GM18907 (cell line): ENCODE measurements around the gene HOXD13.

Experiments used
- ATAC-seq: cut with Tn5 transposase; IDR thresholded peaks from one replicate; pipeline ENCODE4 v1.9.1; 2021; ENCODE audit warnings: mild to moderate bottlenecking, moderate library complexity; ENCODE audit not compliant: unreplicated experiment

Gene HOXD13

DNA sequence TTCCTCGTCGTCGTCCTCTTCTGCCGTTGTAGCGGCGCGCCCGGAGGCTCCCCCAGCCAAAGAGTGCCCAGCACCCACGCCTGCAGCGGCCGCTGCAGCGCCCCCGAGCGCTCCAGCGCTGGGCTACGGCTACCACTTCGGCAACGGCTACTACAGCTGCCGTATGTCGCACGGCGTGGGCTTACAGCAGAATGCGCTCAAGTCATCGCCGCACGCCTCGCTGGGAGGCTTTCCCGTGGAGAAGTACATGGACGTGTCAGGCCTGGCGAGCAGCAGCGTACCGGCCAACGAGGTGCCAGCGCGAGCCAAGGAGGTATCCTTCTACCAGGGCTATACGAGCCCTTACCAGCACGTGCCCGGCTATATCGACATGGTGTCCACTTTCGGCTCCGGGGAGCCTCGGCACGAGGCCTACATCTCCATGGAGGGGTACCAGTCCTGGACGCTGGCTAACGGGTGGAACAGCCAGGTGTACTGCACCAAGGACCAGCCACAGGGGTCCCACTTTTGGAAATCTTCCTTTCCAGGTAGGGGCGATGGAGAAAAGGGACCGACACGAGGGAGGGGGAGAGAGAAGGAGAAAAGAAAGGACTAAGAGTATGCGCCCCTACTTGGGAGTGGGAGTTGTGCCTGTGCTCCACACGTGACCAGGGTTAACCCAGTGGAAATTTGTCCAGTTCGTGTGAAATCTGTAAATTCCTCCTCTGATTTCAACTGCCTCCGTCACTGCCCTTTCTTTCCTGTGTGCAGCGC is 800 bp downstream of the HOXD13 start:
- ATAC-seq: no peak

GRCh38 chr2:176093898-176094249 is 1.4 kb downstream of the HOXD13 start:
- no peak for ATAC-seq

- no peak for ATAC-seq
Measured at GRCh38 chr2:176094349-176094748, 1.8 kb downstream of the HOXD13 start.

GRCh38 chr2:176095421-176095820 is 2.9 kb downstream of the HOXD13 start:
- no peak for ATAC-seq

DNA sequence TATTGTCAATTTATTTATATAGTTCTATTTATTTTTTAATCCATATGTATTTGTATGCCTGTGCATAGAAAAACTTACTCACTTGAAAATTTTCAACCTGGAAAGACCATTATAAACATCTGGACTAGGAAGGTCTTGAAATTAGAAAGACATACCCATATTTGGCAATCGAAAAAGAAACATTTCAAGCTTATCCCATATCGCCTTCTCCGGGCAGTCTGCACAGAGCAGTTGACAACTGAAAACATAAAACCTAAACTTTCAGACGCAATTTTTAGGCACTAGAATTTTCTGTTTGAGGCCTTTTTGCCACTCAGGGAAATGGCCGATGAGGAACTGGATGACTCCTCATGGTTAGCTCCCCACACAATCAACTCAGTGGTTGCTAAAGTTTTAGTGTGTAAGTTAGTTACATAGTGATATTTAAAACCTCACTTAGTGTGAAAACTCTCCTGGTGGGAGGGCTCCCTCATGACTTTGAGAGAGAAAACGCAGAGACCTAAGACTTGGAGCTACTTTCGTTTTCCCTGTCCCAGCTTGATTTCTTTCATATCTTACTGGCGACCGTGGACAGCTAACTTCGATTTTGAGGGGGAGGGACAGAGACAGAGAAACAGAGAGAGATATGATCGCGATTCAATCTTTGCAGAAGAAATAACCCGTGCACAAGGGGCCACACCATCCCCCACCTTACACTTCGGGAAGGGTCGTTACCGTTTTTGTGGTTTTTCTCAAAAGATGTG is 3.9 kb downstream of the HOXD13 start:
- ATAC-seq: no peak

- peak; percentile 93 for ATAC-seq
Measured at GRCh38 chr2:176096986-176097819, 4.7 kb downstream of the HOXD13 start.

GRCh38 chr2:176097820-176098365 is 5.4 kb downstream of the HOXD13 start:
- ATAC-seq: no peak

GRCh38 chr2:176098366-176099158 is 6.0 kb downstream of the HOXD13 start:
- no peak for ATAC-seq

DNA sequence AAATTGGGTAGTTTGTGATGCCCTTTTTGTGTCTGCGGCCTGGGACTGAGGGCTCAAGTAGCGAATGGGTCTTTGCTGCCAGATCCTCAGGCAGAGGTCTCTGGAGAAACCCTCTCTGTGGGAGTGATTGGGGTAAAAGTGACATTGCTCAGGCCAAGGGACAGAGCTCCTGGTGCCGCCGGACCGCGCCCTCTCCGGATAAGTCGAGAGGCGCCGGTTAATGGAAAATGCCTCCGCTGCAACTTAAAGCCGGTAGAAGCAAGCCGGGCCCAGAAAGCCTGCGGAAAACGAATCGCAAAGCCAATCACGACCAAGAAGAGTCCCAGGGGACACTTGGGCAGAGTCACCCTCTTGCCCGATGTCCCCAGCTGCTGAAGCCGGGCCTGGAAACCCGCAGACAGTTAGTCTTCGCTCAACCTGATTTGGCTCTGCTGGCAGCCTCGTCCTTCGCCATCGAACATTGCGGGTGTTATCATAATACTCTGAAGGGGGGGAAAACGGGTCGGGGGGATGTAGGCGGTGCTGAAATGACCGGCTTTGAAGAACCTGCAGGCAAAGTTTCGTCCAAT is 6.7 kb downstream of the HOXD13 start:
- ATAC-seq: no peak

GRCh38 chr2:176099728-176100546 is 7.4 kb downstream of the HOXD13 start, which contains the start of gene HOXD12:
HOXD12 (plus strand) TSS chr2:176099795; CDS start chr2:176099802, 7 bp downstream.
- ATAC-seq: no peak

DNA sequence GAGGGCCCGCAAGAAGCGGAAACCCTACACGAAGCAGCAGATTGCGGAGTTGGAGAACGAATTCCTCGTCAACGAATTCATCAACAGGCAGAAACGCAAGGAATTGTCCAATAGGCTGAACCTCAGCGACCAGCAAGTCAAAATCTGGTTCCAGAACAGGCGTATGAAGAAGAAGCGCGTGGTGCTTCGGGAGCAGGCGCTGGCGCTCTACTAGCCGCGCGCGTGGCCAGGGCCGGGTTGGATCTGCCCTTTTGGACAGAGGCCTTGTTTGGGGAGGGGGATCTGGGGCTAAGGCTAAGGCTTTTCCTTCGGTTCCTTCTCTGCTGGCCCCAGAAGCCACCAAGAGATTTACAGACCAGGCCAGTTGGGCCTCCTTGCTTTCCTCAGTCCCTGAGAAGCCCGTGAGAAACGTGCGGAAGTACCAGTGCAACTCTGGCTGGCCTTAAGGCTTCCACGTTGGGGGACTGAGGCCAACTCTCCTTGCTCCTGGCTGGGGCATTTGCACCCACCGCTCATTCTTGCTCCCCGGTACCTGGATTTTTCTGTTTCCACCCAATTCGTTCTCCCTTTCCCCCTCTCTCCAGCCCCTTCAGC is 8.1 kb downstream of the HOXD13 start:
- no peak for ATAC-seq

DNA sequence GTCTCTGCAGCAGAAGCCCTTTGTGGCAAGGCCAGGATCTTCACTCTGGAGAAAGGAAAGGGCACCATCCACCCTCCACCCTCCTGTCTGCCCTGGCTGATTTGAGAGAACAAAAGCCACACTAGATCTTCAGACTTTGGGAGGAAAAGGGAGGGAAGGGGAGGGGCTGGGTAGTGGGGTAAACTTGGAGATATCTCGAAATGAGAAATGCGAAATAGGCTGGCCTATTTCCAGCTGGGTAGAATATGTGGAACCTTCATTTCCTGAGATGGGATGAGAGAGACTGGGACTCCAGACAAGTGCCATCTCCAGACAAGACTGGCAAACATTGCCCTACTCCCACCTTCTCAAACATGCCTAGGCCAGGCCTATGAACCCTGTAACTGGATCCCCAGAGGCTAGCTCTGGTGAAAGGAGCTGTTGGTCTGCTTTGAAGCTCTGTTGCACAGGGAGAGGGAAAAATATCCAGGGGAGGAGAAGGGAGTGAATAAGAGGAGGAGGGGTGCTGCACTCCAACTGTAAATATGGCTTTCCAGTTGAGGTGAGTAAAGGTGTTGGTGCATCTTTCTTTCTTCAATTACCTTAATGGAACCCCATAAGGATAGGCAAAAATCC is 8.8 kb downstream of the HOXD13 start:
- ATAC-seq: no peak

DNA sequence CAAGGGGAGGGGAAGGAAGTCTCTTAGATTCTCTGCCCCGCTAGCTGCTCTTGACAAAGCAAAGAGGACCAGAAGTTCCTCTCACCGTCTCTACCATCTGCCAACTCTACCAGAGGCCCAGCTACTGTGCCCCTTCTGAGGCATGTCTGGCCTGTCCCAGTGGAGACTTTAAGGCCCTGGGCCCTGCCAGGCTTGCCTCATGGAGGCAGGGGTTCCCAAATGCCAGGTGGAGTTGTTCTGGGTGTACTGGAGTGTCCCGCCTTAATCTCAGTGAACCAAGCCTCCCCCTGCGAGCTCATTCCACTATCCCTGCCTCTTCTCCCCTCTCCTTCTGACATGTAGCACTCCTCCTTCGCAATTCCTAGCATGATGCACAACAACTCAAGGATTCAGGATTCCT is 9.3 kb downstream of the HOXD13 start:
- ATAC-seq: no peak

- no peak for ATAC-seq
Measured at GRCh38 chr2:176102309-176102866, 9.9 kb downstream of the HOXD13 start.

GRCh38 chr2:176103194-176103593 is 10.7 kb downstream of the HOXD13 start:
- no peak for ATAC-seq

DNA sequence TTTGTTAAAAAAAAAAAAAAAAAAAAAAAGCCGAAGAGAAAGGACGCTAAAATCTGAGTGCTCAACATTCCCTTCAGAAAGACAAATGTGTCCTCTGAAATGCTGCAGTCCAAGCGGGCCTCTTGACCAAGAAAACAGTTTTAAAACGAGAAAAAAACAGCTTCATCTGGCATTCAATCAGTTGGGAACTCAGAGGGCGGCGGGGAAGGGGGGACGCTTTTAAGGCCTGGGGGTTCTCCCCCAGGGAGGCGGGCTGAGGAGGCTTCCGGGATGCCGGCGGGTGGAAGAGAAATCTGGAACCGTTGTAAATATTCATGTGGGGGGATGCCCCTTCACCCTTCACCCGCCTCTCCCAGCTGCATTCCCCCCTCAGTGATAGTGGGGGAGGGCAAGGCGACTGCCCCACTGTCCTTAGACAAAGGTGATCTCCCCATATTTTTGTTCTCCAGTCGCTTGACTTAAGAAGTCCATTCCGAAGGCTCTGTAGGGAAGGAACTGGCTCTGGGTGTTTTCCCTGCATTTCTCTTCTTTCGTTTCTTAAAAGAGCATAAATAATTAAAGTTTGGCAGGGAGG is 11.3 kb downstream of the HOXD13 start:
- ATAC-seq: no peak

GRCh38 chr2:176104316-176105077 is 12.0 kb downstream of the HOXD13 start:
- no peak for ATAC-seq
